Astrocyte (in vitro differentiated cells and primary cell): ENCODE measurements around the gene TKT. TPM values are rescaled to one million over a fixed set of nuclear protein-coding genes. Genes with fewer than 3 reads are reported as not detected.

Experiments used
- DNase-seq: peaks from one replicate; pipeline ENCODE4 v3.0.0-alpha.2; 2010; ENCODE audit warnings: low read depth
- FAIRE-seq: peaks from 2 replicates; lab custom pipeline; 2011; peaks lifted over from hg19 to GRCh38; lab: Jason Lieb, UNC
- H2AFZ ChIP-seq: 2 replicates; pipeline ENCODE4 v1.6.0; 2012; ENCODE audit warnings: low read depth, low read length, inconsistent platforms
- H3K27ac ChIP-seq: 2 replicates; pipeline ENCODE4 v1.5.1; 2011; ENCODE audit warnings: low read depth, low read length, inconsistent platforms
- H3K27me3 ChIP-seq: 2 replicates; pipeline ENCODE4 v1.6.0; 2011; ENCODE audit warnings: low read length, inconsistent platforms; ENCODE audit not compliant: insufficient read depth
- H3K36me3 ChIP-seq: 2 replicates; pipeline ENCODE4 v1.5.1; 2011; ENCODE audit warnings: low read length, inconsistent platforms; ENCODE audit not compliant: insufficient read depth
- H3K4me1 ChIP-seq: 2 replicates; pipeline ENCODE4 v1.5.1; 2011; ENCODE audit warnings: low read length, inconsistent platforms; ENCODE audit not compliant: insufficient read depth
- H3K4me2 ChIP-seq: 2 replicates; pipeline ENCODE4 v1.6.0; 2012; ENCODE audit warnings: low read length, inconsistent platforms
- H3K4me3 ChIP-seq: 2 replicates; pipeline ENCODE4 v1.5.1; 2011; ENCODE audit warnings: low read depth, mild to moderate bottlenecking, low read length, inconsistent platforms; ENCODE audit not compliant: insufficient read depth
- H3K79me2 ChIP-seq: 2 replicates; pipeline ENCODE4 v1.6.0; 2012; ENCODE audit warnings: mild to moderate bottlenecking, low read length, inconsistent platforms; ENCODE audit not compliant: insufficient read depth
- H3K9ac ChIP-seq: 2 replicates; pipeline ENCODE4 v1.6.0; 2012; ENCODE audit warnings: mild to moderate bottlenecking, low read length, inconsistent platforms
- H3K9me3 ChIP-seq: 2 replicates; pipeline ENCODE4 v1.5.1; 2012; ENCODE audit warnings: low read depth, mild to moderate bottlenecking, low read length, inconsistent platforms; ENCODE audit not compliant: insufficient read depth
- H4K20me1 ChIP-seq: 2 replicates; pipeline ENCODE4 v1.6.0; 2012; ENCODE audit warnings: low read length, inconsistent platforms; ENCODE audit not compliant: insufficient read depth
- H3K27ac Mint-ChIP-seq: one replicate; pipeline ENCODE4 v1.8.0; 2021; ENCODE audit warnings: mild to moderate bottlenecking, mixed read lengths; ENCODE audit not compliant: unreplicated experiment
- H3K27me3 Mint-ChIP-seq: one replicate; pipeline ENCODE4 v1.8.0; 2021; ENCODE audit warnings: low read depth, mixed read lengths; ENCODE audit not compliant: unreplicated experiment
- H3K36me3 Mint-ChIP-seq: one replicate; pipeline ENCODE4 v1.8.0; 2021; ENCODE audit warnings: low read depth, mixed read lengths; ENCODE audit not compliant: unreplicated experiment
- H3K4me1 Mint-ChIP-seq: one replicate; pipeline ENCODE4 v1.8.0; 2021; ENCODE audit warnings: low read depth, mixed read lengths; ENCODE audit not compliant: unreplicated experiment
- H3K4me3 Mint-ChIP-seq: one replicate; pipeline ENCODE4 v1.8.0; 2021; ENCODE audit warnings: mild to moderate bottlenecking, moderate library complexity, mixed read lengths; ENCODE audit not compliant: unreplicated experiment
- H3K9me3 Mint-ChIP-seq: one replicate; pipeline ENCODE4 v1.8.0; 2021; ENCODE audit warnings: mild to moderate bottlenecking, mixed read lengths; ENCODE audit not compliant: unreplicated experiment
- CTCF ChIP-seq: IDR thresholded peaks from 2 replicates; pipeline ENCODE4 v1.5.1; 2011; ENCODE audit warnings: low read depth, mild to moderate bottlenecking, inconsistent platforms, low read length, moderate library complexity; ENCODE audit not compliant: insufficient read depth
- EZH2 ChIP-seq: IDR thresholded peaks from 2 replicates; pipeline ENCODE4 v1.6.1; 2012; ENCODE audit warnings: mild to moderate bottlenecking, low read length, inconsistent platforms; ENCODE audit not compliant: insufficient read depth
- total RNA-seq: library from RNA; stranded (reverse); gene quantifications from 2 replicates; pipeline ENCODE4 v1.2.1, GENCODE V29; 2021

TKT gene
- total RNA-seq, 1 donor from 2014 or later = 318 TPM

GRCh38 chr3:53247619-53248018 lies 8.2 kb downstream of the TKT start:
- DNase-seq (no peak), FAIRE-seq (no peak)
- Histone ChIP-seq H2AFZ (no peak overlapping the region), H3K27me3 (no peaks in the 10 kb centered on the region), H3K4me1 (peaks cover 24% of the 10 kb centered on the region), H3K9me3 (no peaks in the 10 kb centered on the region), H4K20me1 (peaks cover 98% of the 10 kb centered on the region), H3K4me2 (no peak overlapping the region), H3K79me2 (peaks cover 100% of the 10 kb centered on the region), H3K27ac (no peak overlapping the region), H3K4me3 (no peak overlapping the region), H3K36me3 (peaks cover 6% of the 10 kb centered on the region), H3K9ac (no peak overlapping the region)
- Mint-ChIP-seq H3K9me3 (no peaks in the 10 kb centered on the region), H3K4me1 (peaks cover 24% of the 10 kb centered on the region), H3K27me3 (no peaks in the 10 kb centered on the region), H3K36me3 (peaks cover 4% of the 10 kb centered on the region), H3K27ac (no peak overlapping the region), H3K4me3 (no peak overlapping the region)
- no peak for TF ChIP-seq CTCF
- TF ChIP-seq EZH2 = no peak

GRCh38 chr3:53244271-53244670 lies 11.6 kb downstream of the TKT start:
- no peak overlapping the region for H3K27ac ChIP-seq
- Mint-ChIP-seq H3K9me3 (no peaks in the 10 kb centered on the region), H3K36me3 (peaks cover 8% of the 10 kb centered on the region), H3K4me1 (peaks cover 16% of the 10 kb centered on the region), H3K4me3 (no peak overlapping the region), H3K27me3 (no peaks in the 10 kb centered on the region), H3K27ac (no peak overlapping the region)
- peaks cover 91% of the 10 kb centered on the region for H4K20me1 ChIP-seq
- no peaks in the 10 kb centered on the region for H3K27me3 ChIP-seq
- no peak overlapping the region for H3K4me3 ChIP-seq
- TF ChIP-seq CTCF (no peak), EZH2 (no peak)
- H3K4me2 ChIP-seq = no peak overlapping the region
- no peak for FAIRE-seq
- H3K79me2 ChIP-seq = peaks cover 99% of the 10 kb centered on the region
- H2AFZ ChIP-seq = no peak overlapping the region
- H3K36me3 ChIP-seq = peaks cover 9% of the 10 kb centered on the region
- H3K9ac ChIP-seq = no peak overlapping the region
- no peak for DNase-seq
- H3K4me1 ChIP-seq = peaks cover 18% of the 10 kb centered on the region
- H3K9me3 ChIP-seq = no peaks in the 10 kb centered on the region

- Histone ChIP-seq H3K27me3 (no peaks in the 10 kb centered on the region), H3K79me2 (peaks cover 94% of the 10 kb centered on the region), H3K4me1 (peaks cover 20% of the 10 kb centered on the region), H3K4me2 (peak overlapping the region; percentile 32), H3K4me3 (no peak overlapping the region), H3K27ac (no peak overlapping the region), H3K9ac (no peak overlapping the region), H3K9me3 (no peaks in the 10 kb centered on the region), H4K20me1 (peaks cover 87% of the 10 kb centered on the region), H3K36me3 (peaks cover 9% of the 10 kb centered on the region), H2AFZ (no peak overlapping the region)
- Mint-ChIP-seq H3K27ac (peak overlapping the region; percentile 73), H3K9me3 (no peaks in the 10 kb centered on the region), H3K4me3 (no peak overlapping the region), H3K4me1 (peaks cover 19% of the 10 kb centered on the region), H3K36me3 (peaks cover 8% of the 10 kb centered on the region), H3K27me3 (no peaks in the 10 kb centered on the region)
- no peak for FAIRE-seq
- TF ChIP-seq EZH2 (no peak), CTCF (no peak)
- DNase-seq = no peak
Measured at GRCh38 chr3:53243785-53244184, 12.0 kb downstream of the TKT start.
